WTC11 (cell line): ENCODE measurements around the gene JAZF1. TPM values are rescaled to one million over a fixed set of nuclear protein-coding genes. Genes with fewer than 3 reads are reported as not detected.

Experiments used
- ATAC-seq: fragments of 200-7000 bp; cut with Tn5 transposase; 2 replicates; pipeline ENCODE4 v1.10.0; 2021; ENCODE audit warnings: mild to moderate bottlenecking, moderate library complexity
- CTCF ChIA-PET: fragments of 300-600 bp; sonication (Branson Sonifier 250); formaldehyde crosslinking; loops from one replicate; lab custom pipeline; 2021; ENCODE audit warnings: antibody characterized with exemption; lab: Charles Lee
- POLR2A ChIA-PET: fragments of 350-600 bp; sonication (Branson Sonifier 250); formaldehyde crosslinking; loops from one replicate; lab custom pipeline; 2021; ENCODE audit warnings: antibody characterized with exemption; lab: Charles Lee
- DNase-seq: peaks from one replicate; pipeline ENCODE4 v3.0.0; 2021; ENCODE audit warnings: low spot score
- H3K27ac Mint-ChIP-seq: 2 replicates; pipeline ENCODE4 v1.8.0; 2021; ENCODE audit warnings: mixed read lengths
- H3K27me3 Mint-ChIP-seq: 2 replicates; pipeline ENCODE4 v1.8.0; 2021; ENCODE audit warnings: low read depth, mild to moderate bottlenecking, moderate library complexity, mixed read lengths
- H3K36me3 Mint-ChIP-seq: 2 replicates; pipeline ENCODE4 v1.8.0; 2021; ENCODE audit warnings: mixed read lengths
- H3K4me1 Mint-ChIP-seq: 2 replicates; pipeline ENCODE4 v1.8.0; 2022; ENCODE audit warnings: mixed read lengths
- H3K4me3 Mint-ChIP-seq: 2 replicates; pipeline ENCODE4 v1.8.0; 2021; ENCODE audit warnings: mild to moderate bottlenecking, moderate library complexity, mixed read lengths
- H3K9me3 Mint-ChIP-seq: 2 replicates; pipeline ENCODE4 v1.8.0; 2021; ENCODE audit warnings: mixed read lengths
- ATF1 ChIP-seq: sonication (generic); formaldehyde crosslinking; IDR thresholded peaks from 2 replicates; pipeline ENCODE4 v1.8.1; 2023; ENCODE audit warnings: mild to moderate bottlenecking, moderate library complexity, missing genetic modification reagents
- CREM ChIP-seq: sonication (generic); formaldehyde crosslinking; IDR thresholded peaks from 2 replicates; pipeline ENCODE4 v1.8.1; 2022; ENCODE audit warnings: mild to moderate bottlenecking, missing genetic modification reagents, moderate library complexity
- E2F1 ChIP-seq: sonication (generic); formaldehyde crosslinking; IDR thresholded peaks from 2 replicates; pipeline ENCODE4 v1.8.0; 2022; ENCODE audit warnings: mild to moderate bottlenecking, missing genetic modification reagents
- E2F4 ChIP-seq: sonication (generic); formaldehyde crosslinking; IDR thresholded peaks from 2 replicates; pipeline ENCODE4 v1.8.1; 2022; ENCODE audit warnings: low read depth, mild to moderate bottlenecking, moderate library complexity, missing genetic modification reagents, borderline replicate concordance
- E2F5 ChIP-seq: sonication (generic); formaldehyde crosslinking; IDR thresholded peaks from 2 replicates; pipeline ENCODE4 v1.8.1; 2022; ENCODE audit warnings: mild to moderate bottlenecking, moderate library complexity, missing genetic modification reagents
- ETV6 ChIP-seq: sonication (generic); formaldehyde crosslinking; IDR thresholded peaks from 2 replicates; pipeline ENCODE4 v1.8.1; 2022; ENCODE audit warnings: mild to moderate bottlenecking, missing genetic modification reagents
- FOXK1 ChIP-seq: sonication (generic); formaldehyde crosslinking; IDR thresholded peaks from 2 replicates; pipeline ENCODE4 v1.8.0; 2022; ENCODE audit warnings: mild to moderate bottlenecking, moderate library complexity, missing genetic modification reagents
- MXD4 ChIP-seq: fragments of 250-450 bp; sonication (Bioruptor Pico); IDR thresholded peaks from 2 replicates; pipeline ENCODE4 v1.8.0; 2021; ENCODE audit warnings: mild to moderate bottlenecking, moderate library complexity, borderline replicate concordance
- NFE2L1 ChIP-seq: sonication (generic); formaldehyde crosslinking; IDR thresholded peaks from 2 replicates; pipeline ENCODE4 v1.8.1; 2023; ENCODE audit warnings: missing genetic modification reagents
- NFYB ChIP-seq: sonication (generic); formaldehyde crosslinking; conservative IDR thresholded peaks from 2 replicates; pipeline ENCODE4 v1.8.0; 2022; ENCODE audit warnings: low read depth, missing genetic modification reagents
- NR2C2 ChIP-seq: sonication (generic); formaldehyde crosslinking; IDR thresholded peaks from 2 replicates; pipeline ENCODE4 v1.8.0; 2022; ENCODE audit warnings: mild to moderate bottlenecking, missing genetic modification reagents
- NR3C1 ChIP-seq: sonication (generic); formaldehyde crosslinking; conservative IDR thresholded peaks from 2 replicates; pipeline ENCODE4 v1.8.1; 2023; ENCODE audit warnings: low read depth, mild to moderate bottlenecking, missing genetic modification reagents
- PRRX2 ChIP-seq: fragments of 250-450 bp; sonication (Bioruptor Pico); IDR thresholded peaks from 2 replicates; pipeline ENCODE4 v1.8.0; 2021; ENCODE audit warnings: mild to moderate bottlenecking
- SMAD3 ChIP-seq: sonication (generic); formaldehyde crosslinking; IDR thresholded peaks from 2 replicates; pipeline ENCODE4 v1.8.0; 2022; ENCODE audit warnings: missing genetic modification reagents, mild to moderate bottlenecking, borderline replicate concordance
- STAT6 ChIP-seq: sonication (generic); formaldehyde crosslinking; conservative IDR thresholded peaks from 2 replicates; pipeline ENCODE4 v1.8.1; 2023; ENCODE audit warnings: mild to moderate bottlenecking, low read depth, missing genetic modification reagents, moderate library complexity
- ZBTB21 ChIP-seq: sonication (generic); formaldehyde crosslinking; IDR thresholded peaks from 2 replicates; pipeline ENCODE4 v1.8.1; 2023; ENCODE audit warnings: mild to moderate bottlenecking, missing genetic modification reagents, borderline replicate concordance
- ZNF263 ChIP-seq: sonication (generic); formaldehyde crosslinking; IDR thresholded peaks from 2 replicates; pipeline ENCODE4 v1.8.1; 2022; ENCODE audit warnings: low read depth, mild to moderate bottlenecking, moderate library complexity, missing genetic modification reagents
- ZNF317 ChIP-seq: sonication (generic); formaldehyde crosslinking; IDR thresholded peaks from 2 replicates; pipeline ENCODE4 v1.8.1; 2023; ENCODE audit warnings: low read depth, mild to moderate bottlenecking, moderate library complexity, missing genetic modification reagents, borderline replicate concordance
- total RNA-seq: library from RNA; stranded (reverse); gene quantifications from 3 replicates; pipeline ENCODE4 v1.2.3, GENCODE V29; 2021
- TF ChIP-seq, protein P1 (sequence below): fragments of 250-450 bp; sonication (Bioruptor Pico); IDR thresholded peaks from 2 replicates; pipeline ENCODE4 v1.9.0; 2021; ENCODE audit warnings: mild to moderate bottlenecking
- TF ChIP-seq, protein P2 (sequence below): fragments of 200-600 bp; IDR thresholded peaks from 2 replicates; pipeline ENCODE4 v1.8.0; 2022; ENCODE audit warnings: antibody characterized with exemption
- TF ChIP-seq, protein P3 (sequence below): sonication (generic); formaldehyde crosslinking; IDR thresholded peaks from 2 replicates; pipeline ENCODE4 v1.8.1; 2023; ENCODE audit warnings: mild to moderate bottlenecking, missing genetic modification reagents

JAZF1 gene
- total RNA-seq, 1 experiment from 2014 or later = 19.0 TPM

DNA sequence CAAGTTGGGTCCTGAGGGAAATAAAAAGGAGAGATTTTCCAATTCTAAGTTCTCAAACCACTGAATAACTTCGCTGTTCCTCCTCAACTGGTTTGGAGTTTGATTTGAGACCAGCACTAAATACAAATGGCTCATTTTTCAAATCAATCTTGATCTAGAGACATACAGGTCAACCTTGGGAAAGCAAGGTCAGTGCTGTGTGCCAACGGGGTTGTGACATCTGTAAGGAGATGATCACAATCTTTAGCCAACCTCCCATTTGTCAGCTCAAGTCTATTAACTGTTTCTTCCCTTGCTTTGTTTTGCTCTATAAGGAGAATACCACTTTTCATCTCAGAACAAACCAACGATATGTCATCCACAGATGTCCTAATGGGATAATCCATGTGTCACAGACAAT lies 309.5 kb downstream of the JAZF1 start:
- Mint-ChIP-seq H3K27ac (no peak overlapping the region), H3K9me3 (no peaks in the 10 kb centered on the region), H3K4me3 (no peak overlapping the region), H3K36me3 (no peaks in the 10 kb centered on the region), H3K27me3 (no peaks in the 10 kb centered on the region), H3K4me1 (peaks cover 50% of the 10 kb centered on the region)
- CTCF ChIA-PET = no interaction called here
- ATAC-seq (no peak), DNase-seq (no peak)
- POLR2A ChIA-PET = no interaction called here
- TF ChIP-seq ZNF317 (CRISPR knock-in tag) (no peak), ZNF263 (no peak), NFE2L1 (CRISPR knock-in tag) (no peak), E2F1 (no peak), NFYB (CRISPR knock-in tag) (no peak), NR2C2 (CRISPR knock-in tag) (no peak), PRRX2 (CRISPR knock-in tag) (no peak), E2F4 (CRISPR knock-in tag) (no peak), ZBTB21 (CRISPR knock-in tag) (no peak), ETV6 (CRISPR knock-in tag) (no peak), ATF1 (CRISPR knock-in tag) (no peak), STAT6 (CRISPR knock-in tag) (no peak), NR3C1 (no peak), MXD4 (CRISPR knock-in tag) (no peak), SMAD3 (no peak)
- TF ChIP-seq, protein P1, sequence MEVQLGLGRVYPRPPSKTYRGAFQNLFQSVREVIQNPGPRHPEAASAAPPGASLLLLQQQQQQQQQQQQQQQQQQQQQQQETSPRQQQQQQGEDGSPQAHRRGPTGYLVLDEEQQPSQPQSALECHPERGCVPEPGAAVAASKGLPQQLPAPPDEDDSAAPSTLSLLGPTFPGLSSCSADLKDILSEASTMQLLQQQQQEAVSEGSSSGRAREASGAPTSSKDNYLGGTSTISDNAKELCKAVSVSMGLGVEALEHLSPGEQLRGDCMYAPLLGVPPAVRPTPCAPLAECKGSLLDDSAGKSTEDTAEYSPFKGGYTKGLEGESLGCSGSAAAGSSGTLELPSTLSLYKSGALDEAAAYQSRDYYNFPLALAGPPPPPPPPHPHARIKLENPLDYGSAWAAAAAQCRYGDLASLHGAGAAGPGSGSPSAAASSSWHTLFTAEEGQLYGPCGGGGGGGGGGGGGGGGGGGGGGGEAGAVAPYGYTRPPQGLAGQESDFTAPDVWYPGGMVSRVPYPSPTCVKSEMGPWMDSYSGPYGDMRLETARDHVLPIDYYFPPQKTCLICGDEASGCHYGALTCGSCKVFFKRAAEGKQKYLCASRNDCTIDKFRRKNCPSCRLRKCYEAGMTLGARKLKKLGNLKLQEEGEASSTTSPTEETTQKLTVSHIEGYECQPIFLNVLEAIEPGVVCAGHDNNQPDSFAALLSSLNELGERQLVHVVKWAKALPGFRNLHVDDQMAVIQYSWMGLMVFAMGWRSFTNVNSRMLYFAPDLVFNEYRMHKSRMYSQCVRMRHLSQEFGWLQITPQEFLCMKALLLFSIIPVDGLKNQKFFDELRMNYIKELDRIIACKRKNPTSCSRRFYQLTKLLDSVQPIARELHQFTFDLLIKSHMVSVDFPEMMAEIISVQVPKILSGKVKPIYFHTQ (CRISPR knock-in tag) = no peak
- TF ChIP-seq, protein P2, sequence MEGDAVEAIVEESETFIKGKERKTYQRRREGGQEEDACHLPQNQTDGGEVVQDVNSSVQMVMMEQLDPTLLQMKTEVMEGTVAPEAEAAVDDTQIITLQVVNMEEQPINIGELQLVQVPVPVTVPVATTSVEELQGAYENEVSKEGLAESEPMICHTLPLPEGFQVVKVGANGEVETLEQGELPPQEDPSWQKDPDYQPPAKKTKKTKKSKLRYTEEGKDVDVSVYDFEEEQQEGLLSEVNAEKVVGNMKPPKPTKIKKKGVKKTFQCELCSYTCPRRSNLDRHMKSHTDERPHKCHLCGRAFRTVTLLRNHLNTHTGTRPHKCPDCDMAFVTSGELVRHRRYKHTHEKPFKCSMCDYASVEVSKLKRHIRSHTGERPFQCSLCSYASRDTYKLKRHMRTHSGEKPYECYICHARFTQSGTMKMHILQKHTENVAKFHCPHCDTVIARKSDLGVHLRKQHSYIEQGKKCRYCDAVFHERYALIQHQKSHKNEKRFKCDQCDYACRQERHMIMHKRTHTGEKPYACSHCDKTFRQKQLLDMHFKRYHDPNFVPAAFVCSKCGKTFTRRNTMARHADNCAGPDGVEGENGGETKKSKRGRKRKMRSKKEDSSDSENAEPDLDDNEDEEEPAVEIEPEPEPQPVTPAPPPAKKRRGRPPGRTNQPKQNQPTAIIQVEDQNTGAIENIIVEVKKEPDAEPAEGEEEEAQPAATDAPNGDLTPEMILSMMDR = no peak

- no peaks in the 10 kb centered on the region for H3K27me3 Mint-ChIP-seq
- no peak overlapping the region for H3K27ac Mint-ChIP-seq
- no peak overlapping the region for H3K4me3 Mint-ChIP-seq
- DNase-seq = no peak
- ChIA-PET CTCF (no interaction called here), POLR2A (no interaction called here)
- no peaks in the 10 kb centered on the region for H3K36me3 Mint-ChIP-seq
- H3K4me1 Mint-ChIP-seq = peaks cover 48% of the 10 kb centered on the region
- ATAC-seq = no peak
- no peaks in the 10 kb centered on the region for H3K9me3 Mint-ChIP-seq
- TF ChIP-seq ATF1 (CRISPR knock-in tag) (no peak), E2F5 (CRISPR knock-in tag) (no peak), FOXK1 (no peak), NFYB (CRISPR knock-in tag) (no peak), CREM (CRISPR knock-in tag) (no peak)
- TF ChIP-seq, protein P3, sequence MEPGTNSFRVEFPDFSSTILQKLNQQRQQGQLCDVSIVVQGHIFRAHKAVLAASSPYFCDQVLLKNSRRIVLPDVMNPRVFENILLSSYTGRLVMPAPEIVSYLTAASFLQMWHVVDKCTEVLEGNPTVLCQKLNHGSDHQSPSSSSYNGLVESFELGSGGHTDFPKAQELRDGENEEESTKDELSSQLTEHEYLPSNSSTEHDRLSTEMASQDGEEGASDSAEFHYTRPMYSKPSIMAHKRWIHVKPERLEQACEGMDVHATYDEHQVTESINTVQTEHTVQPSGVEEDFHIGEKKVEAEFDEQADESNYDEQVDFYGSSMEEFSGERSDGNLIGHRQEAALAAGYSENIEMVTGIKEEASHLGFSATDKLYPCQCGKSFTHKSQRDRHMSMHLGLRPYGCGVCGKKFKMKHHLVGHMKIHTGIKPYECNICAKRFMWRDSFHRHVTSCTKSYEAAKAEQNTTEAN (CRISPR knock-in tag) = no peak
Measured at GRCh38 chr7:27870595-27870994, 310.0 kb downstream of the JAZF1 start.
